ENCODE results near the gene ACTN1. TPM values are rescaled to one million over a fixed set of nuclear protein-coding genes. Genes with fewer than 3 reads are reported as not detected.

The ACTN1 gene
- total RNA-seq, 4 donors from 2014 or later = 10.0 to 17.3 (median 14.1) TPM

GRCh38 chr14:69003626-69004025 lies 24.5 kb upstream of the ACTN1 start:
- in situ Hi-C loops (cut with MboI; ENCODE audit: low sequenced_read_pairs in 4 of 4) = no loop called here
- H3K36me3 ChIP-seq = no peaks in the 10 kb centered on the region
- no peak for DNase-seq
- no peak overlapping the region for H3K27ac ChIP-seq
- ATAC-seq = no peak
- H3K4me1 ChIP-seq = no peaks in the 10 kb centered on the region
- H3K4me3 ChIP-seq = no peak overlapping the region
- no peaks in the 10 kb centered on the region for H3K9me3 ChIP-seq
- H3K27me3 ChIP-seq = no peaks in the 10 kb centered on the region
- TF ChIP-seq POLR2A (IDR thresholded peaks at IDR 0.05) (no peak), CTCF (IDR thresholded peaks at IDR 0.05 in 4 of 5, conservative IDR thresholded peaks at IDR 0.05 in 1 of 5) (no peak)
- intact Hi-C loops (cut with DNase I; ENCODE audit: low total_unique reads) = no loop called here

- Histone ChIP-seq H3K4me1 (no peaks in the 10 kb centered on the region), H3K9me3 (no peaks in the 10 kb centered on the region), H3K4me3 (no peak overlapping the region), H3K36me3 (no peaks in the 10 kb centered on the region), H3K27ac (no peak overlapping the region), H3K27me3 (no peaks in the 10 kb centered on the region)
- no peak for TF ChIP-seq POLR2A (IDR thresholded peaks at IDR 0.05)
- peak in 2 of 5 experiments; percentile 30 to 36 for TF ChIP-seq CTCF (IDR thresholded peaks at IDR 0.05 in 4 of 5, conservative IDR thresholded peaks at IDR 0.05 in 1 of 5)
- DNase-seq (no peak), ATAC-seq (peak in 1 of 2 donors; percentile 66)
- intact Hi-C loops (cut with DNase I; ENCODE audit: low total_unique reads) = loop anchor here (1.0 kb wide), 1 partner anchor 91 kb away; no protein-coding TSS in a partner anchor
- in situ Hi-C loops (cut with MboI; ENCODE audit: low sequenced_read_pairs in 4 of 4) = no loop called here
These were observed 23.0 kb upstream of the ACTN1 start for GRCh38 chr14:69002069-69002468.

GRCh38 chr14:69001375-69001774 lies 22.3 kb upstream of the ACTN1 start:
- no peak for TF ChIP-seq POLR2A (IDR thresholded peaks at IDR 0.05)
- TF ChIP-seq CTCF (IDR thresholded peaks at IDR 0.05 in 4 of 5, conservative IDR thresholded peaks at IDR 0.05 in 1 of 5) = no peak
- intact Hi-C loops (cut with DNase I; ENCODE audit: low total_unique reads) (no loop called here), in situ Hi-C loops (cut with MboI; ENCODE audit: low sequenced_read_pairs in 4 of 4) (no loop called here)
- no peak for DNase-seq
- H3K4me3 ChIP-seq = no peak overlapping the region
- H3K36me3 ChIP-seq = no peaks in the 10 kb centered on the region
- no peaks in the 10 kb centered on the region for H3K4me1 ChIP-seq
- ATAC-seq = no peak
- H3K27ac ChIP-seq = no peak overlapping the region
- H3K27me3 ChIP-seq = no peaks in the 10 kb centered on the region
- H3K9me3 ChIP-seq = no peaks in the 10 kb centered on the region

- no peaks in the 10 kb centered on the region for H3K36me3 ChIP-seq
- H3K4me3 ChIP-seq = no peak overlapping the region
- no peak for ATAC-seq
- H3K4me1 ChIP-seq = no peaks in the 10 kb centered on the region
- no peak for TF ChIP-seq POLR2A (IDR thresholded peaks at IDR 0.05)
- in situ Hi-C loops (cut with MboI; ENCODE audit: low sequenced_read_pairs in 4 of 4) = no loop called here
- no peaks in the 10 kb centered on the region for H3K9me3 ChIP-seq
- intact Hi-C loops (cut with DNase I; ENCODE audit: low total_unique reads) = no loop called here
- no peaks in the 10 kb centered on the region for H3K27me3 ChIP-seq
- DNase-seq = no peak
- H3K27ac ChIP-seq = no peak overlapping the region
These were observed 19.0 kb upstream of the ACTN1 start for GRCh38 chr14:68998062-68998461.

GRCh38 chr14:68995731-68996130 lies 16.6 kb upstream of the ACTN1 start:
- no peak for TF ChIP-seq POLR2A (IDR thresholded peaks at IDR 0.05)
- no peak for TF ChIP-seq CTCF (IDR thresholded peaks at IDR 0.05 in 4 of 5, conservative IDR thresholded peaks at IDR 0.05 in 1 of 5)
- in situ Hi-C loops (cut with MboI; ENCODE audit: low sequenced_read_pairs in 4 of 4) (no loop called here), intact Hi-C loops (cut with DNase I; ENCODE audit: low total_unique reads) (no loop called here)
- no peak for DNase-seq
- Histone ChIP-seq H3K27ac (no peak overlapping the region), H3K4me3 (no peak overlapping the region), H3K4me1 (no peaks in the 10 kb centered on the region), H3K36me3 (no peaks in the 10 kb centered on the region), H3K27me3 (no peaks in the 10 kb centered on the region), H3K9me3 (no peaks in the 10 kb centered on the region)
- ATAC-seq = no peak
